GM10266 (cell line): Measurements from ENCODE around the gene PROM2.
A peak's percentile ranks its signal among the peaks of the same experiment; 100 is the strongest.

ENCODE experiments used
- DNase-seq: peaks from one replicate; pipeline ENCODE4 v3.0.0; 2012; ENCODE audit errors: extremely low spot score
- CTCF ChIP-seq: IDR thresholded peaks from 2 replicates; pipeline ENCODE4 v1.5.1; 2012; ENCODE audit warnings: mild to moderate bottlenecking, low read depth; ENCODE audit not compliant: control insufficient read depth, insufficient read depth; ENCODE audit errors: missing control alignments

Gene PROM2

GRCh38 chr2:95313296-95314131 is 39.3 kb downstream of the PROM2 start:
- no peak for DNase-seq
- TF ChIP-seq CTCF, result no peak

GRCh38 chr2:95314598-95314963 is 40.3 kb downstream of the PROM2 start:
- no peak for DNase-seq
- no peak for TF ChIP-seq CTCF

- peak; percentile 39 for TF ChIP-seq CTCF
- DNase-seq, result peak; percentile 47
These were observed 40.8 kb downstream of the PROM2 start for GRCh38 chr2:95314964-95315611.

- no peak for DNase-seq
- TF ChIP-seq CTCF, result no peak
These were observed 41.7 kb downstream of the PROM2 start for GRCh38 chr2:95315801-95316411.

GRCh38 chr2:95316466-95317122 is 42.3 kb downstream of the PROM2 start:
- DNase-seq, result no peak

GRCh38 chr2:95317123-95317500 is 42.9 kb downstream of the PROM2 start:
- TF ChIP-seq CTCF, result no peak
- no peak for DNase-seq

More at GRCh38 chr2:95316466-95317122, 42.3 kb downstream of the PROM2 start:
- no peak for TF ChIP-seq CTCF
